VCaP (cell line): ENCODE measurements around the gene OR6V1.
A peak's percentile ranks its signal among the peaks of the same experiment; 100 is the strongest.
"Not testable (repeated sequence)": the region's sequence is repeated elsewhere in the genome, so short reads cannot be mapped to it uniquely, and the experiment has no call there.

Experiments
- H3K27ac ChIP-seq: fragments of 450-650 bp; 2 replicates; pipeline ENCODE4 v1.5.1; 2017
- TF ChIP-seq, protein P1 (sequence below): fragments of 450-650 bp; conservative IDR thresholded peaks from 2 replicates; pipeline ENCODE4 v1.5.1; 2017; ENCODE audit warnings: mild to moderate bottlenecking, moderate library complexity

OR6V1 gene

DNA sequence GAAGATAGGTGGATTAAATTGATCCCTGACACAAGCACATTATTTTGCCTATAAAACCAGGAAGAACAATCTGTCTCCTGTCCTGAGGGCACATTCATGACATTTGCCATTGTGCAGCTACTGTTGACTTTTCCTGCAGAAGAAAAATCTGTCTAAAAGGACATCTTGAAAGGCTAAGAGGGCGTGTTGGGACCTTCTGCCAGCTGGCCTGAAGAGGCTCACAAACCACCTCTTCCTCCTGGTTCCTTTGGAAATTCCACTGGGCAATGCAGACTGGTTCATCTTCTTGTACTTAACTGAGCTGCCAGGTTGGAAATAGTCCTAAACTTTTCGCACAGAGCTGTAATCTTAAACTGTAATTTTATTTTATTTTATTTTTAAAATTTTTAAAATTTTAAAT is 44.0 kb downstream of the OR6V1 start:
- peak overlapping the region; percentile 38; the same call in 1 of the 2 replicates for H3K27ac ChIP-seq
- TF ChIP-seq, protein P1, sequence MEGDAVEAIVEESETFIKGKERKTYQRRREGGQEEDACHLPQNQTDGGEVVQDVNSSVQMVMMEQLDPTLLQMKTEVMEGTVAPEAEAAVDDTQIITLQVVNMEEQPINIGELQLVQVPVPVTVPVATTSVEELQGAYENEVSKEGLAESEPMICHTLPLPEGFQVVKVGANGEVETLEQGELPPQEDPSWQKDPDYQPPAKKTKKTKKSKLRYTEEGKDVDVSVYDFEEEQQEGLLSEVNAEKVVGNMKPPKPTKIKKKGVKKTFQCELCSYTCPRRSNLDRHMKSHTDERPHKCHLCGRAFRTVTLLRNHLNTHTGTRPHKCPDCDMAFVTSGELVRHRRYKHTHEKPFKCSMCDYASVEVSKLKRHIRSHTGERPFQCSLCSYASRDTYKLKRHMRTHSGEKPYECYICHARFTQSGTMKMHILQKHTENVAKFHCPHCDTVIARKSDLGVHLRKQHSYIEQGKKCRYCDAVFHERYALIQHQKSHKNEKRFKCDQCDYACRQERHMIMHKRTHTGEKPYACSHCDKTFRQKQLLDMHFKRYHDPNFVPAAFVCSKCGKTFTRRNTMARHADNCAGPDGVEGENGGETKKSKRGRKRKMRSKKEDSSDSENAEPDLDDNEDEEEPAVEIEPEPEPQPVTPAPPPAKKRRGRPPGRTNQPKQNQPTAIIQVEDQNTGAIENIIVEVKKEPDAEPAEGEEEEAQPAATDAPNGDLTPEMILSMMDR = no peak

- not testable (repeated sequence) for H3K27ac ChIP-seq
Observed at GRCh38 chr7:143099579-143099978, 47.4 kb downstream of the OR6V1 start.
